CD14-positive monocyte (primary cell): ENCODE measurements around the gene PPP1R9B. TPM values are rescaled to one million over a fixed set of nuclear protein-coding genes. Genes with fewer than 3 reads are reported as not detected.
A peak's percentile ranks its signal among the peaks of the same experiment; 100 is the strongest.

Source experiments
- DNase-seq, 3 donors: peaks; one replicate each; pipeline ENCODE4 v3.0.0-alpha.2; 2011 to 2022
- H2AFZ ChIP-seq: 2 replicates; pipeline ENCODE4 v1.6.0; 2012; ENCODE audit warnings: mild to moderate bottlenecking, low read depth, low read length, inconsistent platforms; ENCODE audit not compliant: insufficient read depth, poor library complexity, severe bottlenecking
- H3K27ac ChIP-seq, 2 donors: 1 replicate in 1 of 2; 2 replicates in 1 of 2; pipeline ENCODE4 v1.5.1; 2012 to 2013; ENCODE audit warnings: low read length in 2 of 2, control low read depth in 1 of 2, inconsistent platforms in 1 of 2, low read depth in 1 of 2, mild to moderate bottlenecking in 1 of 2
- H3K27me3 ChIP-seq, 2 donors: one replicate each; pipeline versions ENCODE4 v1.6.0 to v1.6.1; 2011 to 2013; ENCODE audit warnings: low read length in 2 of 2; ENCODE audit not compliant: control insufficient read depth in 2 of 2, insufficient read depth in 2 of 2
- H3K36me3 ChIP-seq, 2 donors: replicated peaks in 1 of 2; 1 replicate in 1 of 2; 2 replicates in 1 of 2; pipeline versions ENCODE4 v1.5.1 to v1.6.1; 2012 to 2013; ENCODE audit warnings: low read length in 2 of 2, control low read depth in 1 of 2, inconsistent platforms in 1 of 2, mild to moderate bottlenecking in 1 of 2; ENCODE audit not compliant: insufficient read depth in 2 of 2, control insufficient read depth in 1 of 2
- H3K4me1 ChIP-seq, 2 donors: 1 replicate in 1 of 2; 2 replicates in 1 of 2; pipeline versions ENCODE4 v1.5.1 to v1.6.1; 2012 to 2013; ENCODE audit warnings: low read length in 2 of 2, control low read depth in 1 of 2, inconsistent platforms in 1 of 2, mild to moderate bottlenecking in 1 of 2, moderate library complexity in 1 of 2; ENCODE audit not compliant: insufficient read depth in 2 of 2, control insufficient read depth in 1 of 2
- H3K4me2 ChIP-seq: replicated peaks from 2 replicates; pipeline ENCODE3; 2012; ENCODE audit warnings: low read length, moderate library complexity, mild to moderate bottlenecking; ENCODE audit not compliant: poor library complexity, severe bottlenecking; ENCODE audit errors: extremely low read depth
- H3K4me3 ChIP-seq, 3 experiments: fragments of 200-600 bp in 1 of 3; sonication (generic) in 1 of 3; replicated peaks in 1 of 3; 1 replicate in 2 of 3; 2 replicates in 1 of 3; pipeline ENCODE4 v1.5.1; 2011 to 2013; ENCODE audit warnings: low read length in 3 of 3, mild to moderate bottlenecking in 3 of 3, control low read depth in 2 of 3, low read depth in 2 of 3, inconsistent platforms in 1 of 3, moderate library complexity in 1 of 3
- H3K79me2 ChIP-seq: 2 replicates; pipeline ENCODE4 v1.6.0; 2012; ENCODE audit warnings: mild to moderate bottlenecking, control low read depth, inconsistent platforms, low read length, moderate library complexity; ENCODE audit not compliant: insufficient read depth
- H3K9ac ChIP-seq: 2 replicates; pipeline ENCODE4 v1.6.0; 2017; ENCODE audit warnings: low read length, mild to moderate bottlenecking; ENCODE audit not compliant: insufficient read depth, poor library complexity, severe bottlenecking
- H3K9me3 ChIP-seq, 2 donors: replicated peaks in 1 of 2; 1 replicate in 1 of 2; 2 replicates in 1 of 2; pipeline versions ENCODE4 v1.5.1 to v1.6.1; 2012 to 2013; ENCODE audit warnings: low read length in 2 of 2, control low read depth in 1 of 2; ENCODE audit not compliant: control insufficient read depth in 1 of 2, insufficient read depth in 1 of 2
- H4K20me1 ChIP-seq: 2 replicates; pipeline ENCODE4 v1.6.0; 2012; ENCODE audit warnings: mild to moderate bottlenecking, low read length, control low read depth, moderate library complexity; ENCODE audit not compliant: insufficient read depth
- H3K27ac Mint-ChIP-seq, 7 donors: one replicate each; pipeline ENCODE4 v1.8.0; 2020; ENCODE audit warnings: mild to moderate bottlenecking in 7 of 7, mixed read lengths in 7 of 7, moderate library complexity in 6 of 7, inconsistent platforms in 2 of 7
- H3K27me3 Mint-ChIP-seq, 3 donors: one replicate each; pipeline ENCODE4 v1.8.0; 2021 to 2022; ENCODE audit warnings: low read depth in 3 of 3, mild to moderate bottlenecking in 3 of 3, mixed read lengths in 3 of 3, moderate library complexity in 3 of 3, inconsistent platforms in 1 of 3
- H3K36me3 Mint-ChIP-seq, 2 donors: one replicate each; pipeline ENCODE4 v1.8.0; 2020; ENCODE audit warnings: mixed read lengths in 2 of 2, inconsistent platforms in 1 of 2, mild to moderate bottlenecking in 1 of 2
- H3K4me1 Mint-ChIP-seq: one replicate; pipeline ENCODE4 v1.8.0; 2020; ENCODE audit warnings: mild to moderate bottlenecking, mixed read lengths
- H3K4me3 Mint-ChIP-seq, 2 donors: one replicate each; pipeline ENCODE4 v1.8.0; 2020; ENCODE audit warnings: mild to moderate bottlenecking in 2 of 2, mixed read lengths in 2 of 2, moderate library complexity in 1 of 2
- H3K9me3 Mint-ChIP-seq, 7 donors: one replicate each; pipeline ENCODE4 v1.8.0; 2020 to 2022; ENCODE audit warnings: mixed read lengths in 7 of 7, mild to moderate bottlenecking in 6 of 7, moderate library complexity in 6 of 7, inconsistent platforms in 2 of 7
- WGBS: methylation state at CpG from one replicate; pipeline ENCODE4 v1.1.5; 2013; ENCODE audit warnings: missing lambda C conversion rate; ENCODE audit not compliant: insufficient coverage; 5-methylcytosine and 5-hydroxymethylcytosine counted together
- intact Hi-C, 2 donors: fragments of 100-400 bp; cut with micrococcal nuclease; formaldehyde crosslinking; loops; one replicate each; pipeline versions ENCODE4 v1.15.0 to v1.15.1; 2023
- polyA plus RNA-seq, 3 donors: library from polyadenylated mRNA; depleted of rRNA in 1 of 3; unstranded in 2 of 3; stranded (reverse) in 1 of 3; fragments of 300-500 nt in 2 of 3; fragments of >200 nt in 1 of 3; fragmentation: Illumina TruSeq in 2 of 3; gene quantifications; 1 replicate in 2 of 3; 2 replicates in 1 of 3; pipeline ENCODE4 v1.2.3, GENCODE V29; 2012 to 2021
- TF ChIP-seq, protein P1 (sequence below): fragments of 200-600 bp; IDR thresholded peaks from one replicate; pipeline ENCODE4 v1.8.0; 2022; ENCODE audit warnings: antibody characterized with exemption, mild to moderate bottlenecking

The PPP1R9B gene
- polyA plus RNA-seq, 3 donors = 0.61 to 86.9 (median 1.3) TPM

DNA sequence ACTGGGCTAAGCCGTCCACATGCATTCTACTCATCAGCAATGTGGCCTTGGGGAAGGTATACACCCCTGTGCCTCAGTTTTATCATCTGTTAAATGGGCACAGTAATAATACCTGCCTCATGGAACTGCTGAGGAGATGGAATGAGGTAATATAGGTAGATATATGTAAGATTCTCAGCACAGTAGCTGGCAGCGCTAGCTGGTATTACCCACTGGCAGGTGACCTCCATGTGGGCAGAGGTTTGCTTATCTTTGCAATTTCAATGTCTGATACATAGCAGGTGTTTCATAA is 14.2 kb upstream of the PPP1R9B start:
- peaks cover 20 to 28% of the 10 kb centered on the region in 2 donors for H3K4me1 ChIP-seq
- H3K9ac ChIP-seq = no peak overlapping the region

GRCh38 chr17:50163843-50164696 is 13.6 kb upstream of the PPP1R9B start:
- TF ChIP-seq, protein P1, sequence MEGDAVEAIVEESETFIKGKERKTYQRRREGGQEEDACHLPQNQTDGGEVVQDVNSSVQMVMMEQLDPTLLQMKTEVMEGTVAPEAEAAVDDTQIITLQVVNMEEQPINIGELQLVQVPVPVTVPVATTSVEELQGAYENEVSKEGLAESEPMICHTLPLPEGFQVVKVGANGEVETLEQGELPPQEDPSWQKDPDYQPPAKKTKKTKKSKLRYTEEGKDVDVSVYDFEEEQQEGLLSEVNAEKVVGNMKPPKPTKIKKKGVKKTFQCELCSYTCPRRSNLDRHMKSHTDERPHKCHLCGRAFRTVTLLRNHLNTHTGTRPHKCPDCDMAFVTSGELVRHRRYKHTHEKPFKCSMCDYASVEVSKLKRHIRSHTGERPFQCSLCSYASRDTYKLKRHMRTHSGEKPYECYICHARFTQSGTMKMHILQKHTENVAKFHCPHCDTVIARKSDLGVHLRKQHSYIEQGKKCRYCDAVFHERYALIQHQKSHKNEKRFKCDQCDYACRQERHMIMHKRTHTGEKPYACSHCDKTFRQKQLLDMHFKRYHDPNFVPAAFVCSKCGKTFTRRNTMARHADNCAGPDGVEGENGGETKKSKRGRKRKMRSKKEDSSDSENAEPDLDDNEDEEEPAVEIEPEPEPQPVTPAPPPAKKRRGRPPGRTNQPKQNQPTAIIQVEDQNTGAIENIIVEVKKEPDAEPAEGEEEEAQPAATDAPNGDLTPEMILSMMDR = no peak
- no peak overlapping the region for H2AFZ ChIP-seq
- H3K4me1 Mint-ChIP-seq = peaks cover 31% of the 10 kb centered on the region
- no peaks in the 10 kb centered on the region for H3K36me3 ChIP-seq
- no peaks in the 10 kb centered on the region for H3K9me3 ChIP-seq
- no peak overlapping the region for H3K4me3 ChIP-seq
- H3K27me3 Mint-ChIP-seq = peaks cover 11 to 36% (median 17%) of the 10 kb centered on the region in 3 donors
- peaks cover 4% of the 10 kb centered on the region for H4K20me1 ChIP-seq
- H3K9me3 Mint-ChIP-seq = peaks cover 0 to 4% (median 0%) of the 10 kb centered on the region in 7 donors
- H3K79me2 ChIP-seq = no peaks in the 10 kb centered on the region
- intact Hi-C loops = loop anchor here in 1 of 2 donors (5.0 kb wide), 1 partner anchor 33 kb away; no protein-coding TSS in a partner anchor
- no peaks in the 10 kb centered on the region for H3K36me3 Mint-ChIP-seq
- 72% methylated on average over 5 of the region's 11 CpGs for WGBS
- no peak overlapping the region for H3K4me3 Mint-ChIP-seq
- H3K9ac ChIP-seq = no peak overlapping the region
- peaks cover 19 to 27% of the 10 kb centered on the region in 2 donors for H3K4me1 ChIP-seq
- peak overlapping the region in 1 of 7 donors; percentile 62 for H3K27ac Mint-ChIP-seq
- DNase-seq = peak in 1 of 3 donors; percentile 34
- H3K4me2 ChIP-seq = no peak overlapping the region
- no peak overlapping the region for H3K27ac ChIP-seq
- H3K27me3 ChIP-seq = peaks cover 4 to 12% of the 10 kb centered on the region in 2 donors

More for the DNA sequence above, 14.2 kb upstream of the PPP1R9B start:
- Histone ChIP-seq H3K9me3 (no peaks in the 10 kb centered on the region), H3K27ac (no peak overlapping the region), H3K4me3 (no peak overlapping the region), H3K79me2 (no peaks in the 10 kb centered on the region), H3K27me3 (peaks cover 4 to 12% of the 10 kb centered on the region in 2 donors), H3K36me3 (no peaks in the 10 kb centered on the region), H3K4me2 (no peak overlapping the region), H2AFZ (no peak overlapping the region), H4K20me1 (peaks cover 4% of the 10 kb centered on the region)
- Mint-ChIP-seq H3K9me3 (peaks cover 0 to 4% (median 0%) of the 10 kb centered on the region in 7 donors), H3K4me1 (peaks cover 35% of the 10 kb centered on the region), H3K36me3 (no peaks in the 10 kb centered on the region), H3K4me3 (no peak overlapping the region), H3K27me3 (peaks cover 11 to 37% (median 17%) of the 10 kb centered on the region in 3 donors), H3K27ac (no peak overlapping the region)
- intact Hi-C loops = loop anchor here in 1 of 2 donors (5.0 kb wide), 1 partner anchor 33 kb away; no protein-coding TSS in a partner anchor
- WGBS = 100% methylated on average over 1 of the region's 2 CpGs
- DNase-seq = no peak
- TF ChIP-seq, protein P1 = no peak
